Omental fat pad (tissue), 4 donors: Measurements from ENCODE around the gene OMG. TPM values are rescaled to one million over a fixed set of nuclear protein-coding genes. Genes with fewer than 3 reads are reported as not detected.

Experiments used
- ATAC-seq: fragments of 150-250 bp; one replicate; pipeline ENCODE4 v1.9.1; 2016; ENCODE audit warnings: mild to moderate bottlenecking, moderate library complexity; ENCODE audit not compliant: low FRiP score
- DNase-seq: peaks from one replicate; pipeline ENCODE4 v3.0.0-alpha.2; 2019; ENCODE audit warnings: low spot score
- total RNA-seq, 4 donors: library from RNA; depleted of rRNA; stranded (reverse); fragments of >200 nt; gene quantifications; one replicate each; pipeline ENCODE4 v1.1.0, GENCODE V29; 2016
- TF ChIP-seq, protein P1 (sequence below), 3 donors: fragments of 450-650 bp; IDR thresholded peaks; one replicate each; pipeline ENCODE4 v1.5.1; 2016 to 2017; ENCODE audit warnings: antibody characterized with exemption in 3 of 3, mild to moderate bottlenecking in 3 of 3, moderate library complexity in 2 of 3

OMG gene
- total RNA-seq, 4 donors from 2014 or later: 0.84 TPM; not detected in 2

DNA sequence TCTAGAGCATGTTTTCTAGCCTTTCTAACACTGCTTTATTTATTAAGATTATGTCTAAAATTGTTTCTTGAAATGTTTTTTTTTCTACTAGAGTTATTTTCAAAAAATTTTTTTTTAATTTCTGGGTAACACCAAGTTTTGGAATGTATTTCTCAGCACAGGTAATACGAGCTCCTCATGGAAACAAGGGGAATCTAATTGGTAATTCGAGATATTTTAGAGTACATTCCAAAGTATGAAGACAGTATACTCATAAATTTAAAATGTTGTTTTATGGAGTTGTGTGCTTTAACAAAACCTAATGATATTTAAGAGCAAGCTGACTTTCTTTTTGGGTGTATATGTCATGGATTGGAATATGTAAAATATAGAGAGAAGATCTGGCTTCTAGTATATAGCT, 42.4 kb downstream of the OMG start:
- ATAC-seq (no peak), DNase-seq (no peak)
- TF ChIP-seq, protein P1, sequence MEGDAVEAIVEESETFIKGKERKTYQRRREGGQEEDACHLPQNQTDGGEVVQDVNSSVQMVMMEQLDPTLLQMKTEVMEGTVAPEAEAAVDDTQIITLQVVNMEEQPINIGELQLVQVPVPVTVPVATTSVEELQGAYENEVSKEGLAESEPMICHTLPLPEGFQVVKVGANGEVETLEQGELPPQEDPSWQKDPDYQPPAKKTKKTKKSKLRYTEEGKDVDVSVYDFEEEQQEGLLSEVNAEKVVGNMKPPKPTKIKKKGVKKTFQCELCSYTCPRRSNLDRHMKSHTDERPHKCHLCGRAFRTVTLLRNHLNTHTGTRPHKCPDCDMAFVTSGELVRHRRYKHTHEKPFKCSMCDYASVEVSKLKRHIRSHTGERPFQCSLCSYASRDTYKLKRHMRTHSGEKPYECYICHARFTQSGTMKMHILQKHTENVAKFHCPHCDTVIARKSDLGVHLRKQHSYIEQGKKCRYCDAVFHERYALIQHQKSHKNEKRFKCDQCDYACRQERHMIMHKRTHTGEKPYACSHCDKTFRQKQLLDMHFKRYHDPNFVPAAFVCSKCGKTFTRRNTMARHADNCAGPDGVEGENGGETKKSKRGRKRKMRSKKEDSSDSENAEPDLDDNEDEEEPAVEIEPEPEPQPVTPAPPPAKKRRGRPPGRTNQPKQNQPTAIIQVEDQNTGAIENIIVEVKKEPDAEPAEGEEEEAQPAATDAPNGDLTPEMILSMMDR (IDR thresholded peaks at IDR 0.05): no peak

DNA sequence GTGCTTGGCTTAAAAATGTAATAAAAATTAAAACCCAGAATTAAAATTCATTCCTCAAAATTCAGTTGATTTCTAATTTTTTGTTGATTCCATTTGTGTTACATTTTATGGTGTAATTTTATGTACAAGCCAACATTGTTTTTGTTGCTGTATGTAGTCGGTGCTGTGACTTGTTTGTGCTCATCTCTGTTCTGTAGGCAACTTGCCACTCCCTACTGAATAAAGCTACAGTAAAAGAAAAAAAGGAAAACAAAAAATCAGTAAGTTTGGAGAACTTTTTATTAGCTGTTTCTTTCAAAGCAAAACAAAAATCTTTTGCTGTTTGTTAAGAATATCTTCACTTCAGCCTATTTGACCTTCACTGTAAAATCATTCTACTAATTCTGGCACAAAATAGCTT, 44.3 kb downstream of the OMG start:
- no peak for DNase-seq
- ATAC-seq: no peak
- TF ChIP-seq, protein P1 (IDR thresholded peaks at IDR 0.05): no peak

DNA sequence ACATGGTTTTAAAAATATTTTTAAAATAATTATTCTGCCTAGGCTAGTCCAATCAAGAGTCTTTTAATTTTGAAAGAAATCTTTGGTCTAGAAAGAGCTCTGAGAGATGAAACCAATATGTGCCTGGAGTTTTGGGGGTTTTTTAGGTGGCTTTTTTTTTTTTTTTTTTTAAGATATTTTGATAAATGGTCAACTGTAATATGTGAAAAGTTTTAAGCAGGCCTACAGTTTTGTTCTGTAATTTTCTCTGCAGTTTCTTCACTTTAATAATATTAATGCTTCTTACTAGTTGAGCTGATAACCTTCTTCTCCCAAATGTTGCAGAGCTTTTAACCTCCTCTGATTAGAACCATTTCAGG, 45.1 kb downstream of the OMG start:
- no peak for DNase-seq
- no peak for ATAC-seq
- TF ChIP-seq, protein P1 (IDR thresholded peaks at IDR 0.05): no peak

DNA sequence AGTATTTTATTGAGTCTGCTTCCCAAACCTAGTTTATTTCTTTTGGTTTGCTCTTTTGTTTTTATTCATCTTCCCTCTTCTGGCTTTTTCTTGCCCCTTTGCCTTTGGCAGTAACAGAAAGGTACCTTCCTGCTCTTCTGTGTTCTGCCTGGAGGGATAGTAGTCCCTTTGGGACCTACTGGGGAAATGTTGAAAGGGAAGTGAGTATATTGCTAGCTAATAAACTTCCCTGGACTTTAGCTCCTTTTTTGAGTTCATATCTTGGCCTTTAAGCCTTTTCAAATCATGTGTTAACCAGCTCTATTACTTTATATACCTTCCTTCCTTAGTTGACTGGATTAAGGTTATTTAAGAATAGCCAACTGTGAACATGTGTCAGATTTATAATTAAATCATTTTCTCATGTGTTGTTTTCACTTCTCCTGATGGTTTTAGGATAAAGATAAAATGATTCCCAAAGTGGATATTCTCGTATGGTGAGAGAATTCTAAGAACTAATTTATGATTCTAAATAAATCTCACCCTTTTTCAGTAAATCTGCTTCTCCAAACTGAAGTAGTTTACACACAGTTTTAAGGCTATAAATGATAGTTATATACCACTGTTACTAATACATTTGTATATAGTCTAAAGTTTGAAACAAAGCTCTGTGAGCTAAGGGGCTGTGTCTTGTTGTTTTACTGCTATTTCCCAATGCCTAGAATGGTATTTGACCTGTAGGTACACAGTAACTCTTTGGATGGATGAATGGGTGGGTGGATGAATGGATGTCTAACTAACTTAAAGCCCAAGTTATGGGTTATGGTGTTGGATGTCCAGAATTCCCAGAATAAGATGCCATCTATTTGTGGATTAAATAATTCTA, 45.7 kb downstream of the OMG start:
- ATAC-seq: no peak
- no peak for DNase-seq
- TF ChIP-seq, protein P1 (IDR thresholded peaks at IDR 0.05): no peak

DNA sequence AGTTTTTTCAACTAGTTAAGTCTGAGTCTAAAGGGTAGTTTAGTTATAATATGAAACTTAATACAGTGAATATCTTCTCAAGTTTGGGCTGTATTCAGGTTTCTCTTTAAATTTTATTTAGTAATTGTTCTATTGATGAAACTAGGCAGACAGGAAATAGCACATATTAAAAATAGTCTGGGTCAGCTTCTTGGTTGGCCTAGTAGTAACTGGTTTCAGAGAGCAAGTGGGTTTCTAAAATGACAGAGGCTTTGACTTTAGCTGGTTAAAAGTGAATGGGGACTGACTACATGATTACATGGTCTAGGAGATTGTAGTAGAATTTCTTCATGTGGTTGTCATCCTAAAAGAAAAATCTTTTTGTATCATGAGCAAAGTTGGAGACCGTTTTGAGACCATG, 46.8 kb downstream of the OMG start:
- no peak for DNase-seq
- TF ChIP-seq, protein P1 (IDR thresholded peaks at IDR 0.05): no peak
- no peak for ATAC-seq

DNA sequence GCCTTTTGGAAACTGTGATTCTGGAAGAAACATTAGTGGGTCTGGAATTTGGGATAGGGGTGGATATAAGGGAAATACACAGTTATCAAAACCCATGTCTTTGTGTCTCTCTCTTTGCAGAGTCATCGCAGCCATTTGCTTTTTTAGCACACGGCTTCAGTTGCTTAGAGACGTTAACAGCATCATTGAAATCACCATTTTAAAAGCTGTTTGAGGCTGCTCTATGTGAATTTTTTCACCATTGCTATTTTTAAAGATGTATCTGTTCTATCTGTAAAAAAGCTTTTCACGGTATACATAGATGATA, 47.3 kb downstream of the OMG start:
- TF ChIP-seq, protein P1 (IDR thresholded peaks at IDR 0.05): no peak
- ATAC-seq (no peak), DNase-seq (no peak)
